CD4-positive, CD25-positive, alpha-beta regulatory T cell (primary cell): Measurements from ENCODE around the gene GRM5. TPM values are rescaled to one million over a fixed set of nuclear protein-coding genes. Genes with fewer than 3 reads are reported as not detected.
A peak's percentile ranks its signal among the peaks of the same experiment; 100 is the strongest.

ENCODE experiments used
- ATAC-seq, 2 donors: fragments of 150-1000 bp; cut with Tn5 transposase; one replicate each; pipeline ENCODE4 v1.10.0; 2021; ENCODE audit warnings: low read depth in 2 of 2, moderate number of reproducible peaks in 2 of 2, moderate library complexity in 1 of 2
- DNase-seq, 3 donors: peaks; one replicate each; pipeline versions ENCODE4 v3.0.0 to v3.0.0-alpha.2; 2012 to 2022; ENCODE audit warnings: mixed read lengths in 1 of 3
- H3K27ac ChIP-seq: one replicate; pipeline ENCODE4 v1.7.0; 2013; ENCODE audit warnings: mild to moderate bottlenecking, low read length; ENCODE audit not compliant: insufficient read depth, poor library complexity, severe bottlenecking
- H3K27me3 ChIP-seq: one replicate; pipeline ENCODE4 v1.7.0; 2013; ENCODE audit warnings: low read length; ENCODE audit not compliant: control insufficient read depth, insufficient read depth
- H3K36me3 ChIP-seq: one replicate; pipeline ENCODE4 v1.7.0; 2013; ENCODE audit warnings: mild to moderate bottlenecking, low read length, moderate library complexity; ENCODE audit not compliant: control insufficient read depth, insufficient read depth
- H3K4me1 ChIP-seq: 2 replicates; pipeline ENCODE4 v1.7.0; 2013; ENCODE audit warnings: mild to moderate bottlenecking, low read length; ENCODE audit not compliant: insufficient read depth, control insufficient read depth, poor library complexity, severe bottlenecking
- H3K4me3 ChIP-seq: one replicate; pipeline ENCODE4 v1.7.0; 2013; ENCODE audit warnings: low read depth, mild to moderate bottlenecking, low read length, moderate library complexity
- H3K9me3 ChIP-seq, 2 experiments: 1 replicate in 1 of 2; 2 replicates in 1 of 2; pipeline ENCODE4 v1.7.0; 2013; ENCODE audit warnings: low read length in 2 of 2, mild to moderate bottlenecking in 1 of 2, moderate library complexity in 1 of 2; ENCODE audit not compliant: control insufficient read depth in 2 of 2
- H3K27ac Mint-ChIP-seq, 3 donors: one replicate each; pipeline ENCODE4 v1.8.0; 2020 to 2022; ENCODE audit warnings: mild to moderate bottlenecking in 3 of 3, mixed read lengths in 3 of 3, moderate library complexity in 2 of 3
- H3K27me3 Mint-ChIP-seq: one replicate; pipeline ENCODE4 v1.8.0; 2022; ENCODE audit warnings: mild to moderate bottlenecking, mixed read lengths
- H3K36me3 Mint-ChIP-seq: one replicate; pipeline ENCODE4 v1.8.0; 2020; ENCODE audit warnings: mixed read lengths
- H3K4me1 Mint-ChIP-seq, 4 donors: one replicate each; pipeline ENCODE4 v1.8.0; 2020 to 2022; ENCODE audit warnings: mixed read lengths in 4 of 4, mild to moderate bottlenecking in 1 of 4
- H3K4me3 Mint-ChIP-seq, 4 donors: one replicate each; pipeline ENCODE4 v1.8.0; 2020 to 2022; ENCODE audit warnings: mild to moderate bottlenecking in 4 of 4, mixed read lengths in 4 of 4, moderate library complexity in 3 of 4
- H3K9me3 Mint-ChIP-seq, 7 donors: one replicate each; pipeline ENCODE4 v1.8.0; 2020 to 2022; ENCODE audit warnings: mixed read lengths in 7 of 7, mild to moderate bottlenecking in 3 of 7, moderate library complexity in 2 of 7
- polyA plus RNA-seq, 4 donors: library from polyadenylated mRNA; unstranded; fragments of 300-500 nt; fragmentation: Illumina TruSeq; gene quantifications; one replicate each; pipeline ENCODE4 v1.2.3, GENCODE V29; 2021
- total RNA-seq: library from RNA; stranded (reverse); gene quantifications from one replicate; pipeline ENCODE4 v1.2.3, GENCODE V29; 2022

GRM5 gene
- total and polyA plus RNA-seq, 5 donors from 2014 or later = not detected

DNA sequence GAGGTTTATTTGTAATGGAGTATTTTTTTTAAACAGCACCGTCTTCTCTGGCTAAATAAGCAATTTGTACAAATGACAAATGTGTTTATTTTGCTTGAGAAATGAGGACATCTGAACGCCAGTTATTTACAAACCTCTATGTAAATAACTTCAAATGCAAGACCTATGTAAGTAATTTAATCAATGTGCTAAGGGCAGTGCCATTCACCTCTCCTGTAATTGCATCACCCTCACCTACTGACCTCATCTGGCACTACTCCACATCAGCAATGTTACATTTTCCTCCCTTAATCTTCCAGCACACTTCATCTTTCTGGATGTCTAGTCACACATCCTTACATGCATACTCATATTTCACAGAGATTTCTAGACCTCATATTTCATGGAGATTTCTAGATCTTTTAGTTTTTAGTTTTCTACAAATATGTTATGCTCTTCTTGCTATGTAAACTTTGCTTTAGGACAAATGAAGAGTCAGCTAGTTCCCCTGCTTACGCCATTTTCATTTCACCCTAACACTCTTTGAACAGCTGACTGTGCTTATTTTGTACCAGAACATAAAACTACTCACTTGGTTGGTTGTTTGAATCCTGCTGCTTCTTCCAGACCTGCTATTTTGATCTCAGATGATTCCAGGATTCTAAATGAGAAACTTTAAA, 238.6 kb downstream of the GRM5 start:
- Mint-ChIP-seq H3K9me3 (peaks cover 0 to 8% (median 0%) of the 10 kb centered on the region in 7 donors), H3K27ac (no peak overlapping the region), H3K36me3 (no peaks in the 10 kb centered on the region), H3K27me3 (no peaks in the 10 kb centered on the region), H3K4me3 (no peak overlapping the region), H3K4me1 (no peaks in the 10 kb centered on the region)
- H3K9me3 ChIP-seq = no peaks in the 10 kb centered on the region
- no peaks in the 10 kb centered on the region for H3K36me3 ChIP-seq
- ATAC-seq = no peak
- H3K4me1 ChIP-seq = no peaks in the 10 kb centered on the region
- H3K27me3 ChIP-seq = no peaks in the 10 kb centered on the region
- DNase-seq = no peak
- H3K4me3 ChIP-seq = no peak overlapping the region
- H3K27ac ChIP-seq = no peak overlapping the region

GRCh38 chr11:88819616-88820015, 246.2 kb downstream of the GRM5 start:
- Mint-ChIP-seq H3K4me1 (no peaks in the 10 kb centered on the region), H3K27ac (no peak overlapping the region), H3K4me3 (no peak overlapping the region), H3K36me3 (no peaks in the 10 kb centered on the region), H3K9me3 (peaks cover 0 to 7% (median 2%) of the 10 kb centered on the region in 7 donors), H3K27me3 (no peaks in the 10 kb centered on the region)
- Histone ChIP-seq H3K36me3 (no peaks in the 10 kb centered on the region), H3K4me3 (no peak overlapping the region), H3K9me3 (no peaks in the 10 kb centered on the region), H3K27ac (no peak overlapping the region), H3K4me1 (no peaks in the 10 kb centered on the region), H3K27me3 (no peaks in the 10 kb centered on the region)
- ATAC-seq (no peak), DNase-seq (no peak)

GRCh38 chr11:88818978-88819377, 246.8 kb downstream of the GRM5 start:
- Mint-ChIP-seq H3K4me1 (no peaks in the 10 kb centered on the region), H3K27me3 (no peaks in the 10 kb centered on the region), H3K36me3 (no peaks in the 10 kb centered on the region), H3K4me3 (no peak overlapping the region), H3K27ac (no peak overlapping the region), H3K9me3 (peaks cover 0 to 6% (median 2%) of the 10 kb centered on the region in 7 donors)
- Histone ChIP-seq H3K27me3 (no peaks in the 10 kb centered on the region), H3K36me3 (no peaks in the 10 kb centered on the region), H3K27ac (no peak overlapping the region), H3K4me1 (no peaks in the 10 kb centered on the region), H3K9me3 (no peaks in the 10 kb centered on the region), H3K4me3 (no peak overlapping the region)
- DNase-seq (no peak), ATAC-seq (no peak)

DNA sequence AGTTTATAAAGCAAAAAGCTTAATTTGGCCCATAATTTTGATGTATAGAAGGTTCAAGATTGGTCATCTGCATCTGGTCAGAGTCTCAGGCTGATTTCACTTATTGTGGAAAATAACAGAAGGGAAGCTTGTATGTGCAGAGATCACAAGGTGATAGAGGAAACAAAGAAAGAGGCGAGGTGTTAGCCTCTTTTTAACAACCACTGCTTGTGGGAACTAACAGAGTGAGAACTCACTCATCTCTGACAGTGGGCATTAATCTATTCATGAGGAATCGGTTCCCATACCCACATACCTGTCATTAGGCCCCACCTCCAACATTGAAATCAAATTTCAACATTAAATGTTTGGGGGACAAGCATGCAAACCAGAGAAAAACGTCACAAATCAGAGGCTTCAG, 250.3 kb downstream of the GRM5 start:
- DNase-seq (no peak), ATAC-seq (no peak)
- no peaks in the 10 kb centered on the region for H3K9me3 ChIP-seq
- Mint-ChIP-seq H3K27ac (no peak overlapping the region), H3K4me1 (peaks cover 0 to 4% (median 0%) of the 10 kb centered on the region in 4 donors), H3K9me3 (peaks cover 0 to 2% (median 0%) of the 10 kb centered on the region in 7 donors), H3K4me3 (no peak overlapping the region), H3K27me3 (no peaks in the 10 kb centered on the region), H3K36me3 (no peaks in the 10 kb centered on the region)
- no peaks in the 10 kb centered on the region for H3K4me1 ChIP-seq
- no peak overlapping the region for H3K4me3 ChIP-seq
- H3K27me3 ChIP-seq = no peaks in the 10 kb centered on the region
- H3K27ac ChIP-seq = no peak overlapping the region
- H3K36me3 ChIP-seq = no peaks in the 10 kb centered on the region

DNA sequence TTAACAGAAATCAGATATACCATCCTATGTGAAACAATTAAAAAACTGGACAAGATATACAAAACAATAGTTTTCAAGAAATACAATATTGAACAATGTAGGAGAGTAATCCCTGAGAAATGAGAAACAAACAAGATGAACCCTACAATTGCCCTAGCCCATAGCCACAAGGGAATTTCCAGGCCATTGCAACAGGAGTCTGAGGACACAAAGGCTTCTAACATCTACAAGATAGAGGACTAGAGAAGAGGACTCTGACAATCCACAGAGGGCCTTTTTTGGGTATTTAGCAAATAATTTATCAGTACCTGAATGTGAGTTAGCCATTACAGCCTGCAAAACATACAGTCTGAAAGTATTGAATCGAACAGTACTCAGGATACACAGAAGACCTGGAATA, 251.7 kb downstream of the GRM5 start:
- DNase-seq = no peak
- Mint-ChIP-seq H3K9me3 (peaks cover 0 to 2% (median 0%) of the 10 kb centered on the region in 7 donors), H3K36me3 (no peaks in the 10 kb centered on the region), H3K4me1 (peaks cover 0 to 4% (median 0%) of the 10 kb centered on the region in 4 donors), H3K27ac (no peak overlapping the region), H3K27me3 (no peaks in the 10 kb centered on the region), H3K4me3 (no peak overlapping the region)
- H3K27me3 ChIP-seq = no peaks in the 10 kb centered on the region
- no peaks in the 10 kb centered on the region for H3K36me3 ChIP-seq
- no peak overlapping the region for H3K27ac ChIP-seq
- no peaks in the 10 kb centered on the region for H3K9me3 ChIP-seq
- no peak overlapping the region for H3K4me3 ChIP-seq
- ATAC-seq = no peak
- no peaks in the 10 kb centered on the region for H3K4me1 ChIP-seq

DNA sequence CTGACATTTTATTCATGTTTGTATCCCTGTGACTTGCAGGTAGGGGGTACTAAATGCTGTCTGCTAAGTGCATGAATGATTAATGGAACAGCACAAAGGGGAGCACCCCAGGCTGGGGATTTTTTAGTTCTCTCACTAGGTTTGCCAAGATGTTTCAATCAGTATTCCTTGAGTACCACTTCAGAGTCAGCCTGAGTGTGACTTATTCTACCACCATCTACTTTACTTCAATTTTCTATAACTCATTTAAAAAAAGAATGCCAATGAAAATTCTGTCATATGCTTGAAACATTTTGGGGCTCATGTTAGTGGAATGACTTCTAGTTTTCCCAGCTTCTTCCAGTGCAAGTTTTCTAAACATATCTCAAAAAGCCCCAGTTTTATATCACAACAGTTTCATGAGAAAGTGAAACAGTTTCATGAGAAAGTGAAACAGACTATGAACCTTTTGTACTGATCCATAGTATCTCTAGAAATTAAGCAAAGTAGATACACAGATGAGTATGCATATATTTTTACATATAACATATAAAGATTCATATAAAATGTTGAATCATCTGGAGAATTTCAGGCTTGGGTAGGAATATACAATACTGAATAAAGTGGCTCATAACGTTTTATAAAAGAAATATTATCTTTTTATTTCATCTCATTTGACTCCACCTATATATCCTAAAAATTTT, 252.4 kb downstream of the GRM5 start:
- Histone ChIP-seq H3K4me3 (no peak overlapping the region), H3K27me3 (no peaks in the 10 kb centered on the region), H3K9me3 (no peaks in the 10 kb centered on the region), H3K27ac (no peak overlapping the region), H3K4me1 (no peaks in the 10 kb centered on the region), H3K36me3 (no peaks in the 10 kb centered on the region)
- H3K27ac Mint-ChIP-seq = no peak overlapping the region
- H3K9me3 Mint-ChIP-seq = peaks cover 0 to 2% (median 0%) of the 10 kb centered on the region in 7 donors
- ATAC-seq (no peak), DNase-seq (peak in 1 of 3 donors; percentile 4)
- no peaks in the 10 kb centered on the region for H3K27me3 Mint-ChIP-seq
- H3K36me3 Mint-ChIP-seq = no peaks in the 10 kb centered on the region
- peaks cover 0 to 4% (median 0%) of the 10 kb centered on the region in 4 donors for H3K4me1 Mint-ChIP-seq
- no peak overlapping the region for H3K4me3 Mint-ChIP-seq

DNA sequence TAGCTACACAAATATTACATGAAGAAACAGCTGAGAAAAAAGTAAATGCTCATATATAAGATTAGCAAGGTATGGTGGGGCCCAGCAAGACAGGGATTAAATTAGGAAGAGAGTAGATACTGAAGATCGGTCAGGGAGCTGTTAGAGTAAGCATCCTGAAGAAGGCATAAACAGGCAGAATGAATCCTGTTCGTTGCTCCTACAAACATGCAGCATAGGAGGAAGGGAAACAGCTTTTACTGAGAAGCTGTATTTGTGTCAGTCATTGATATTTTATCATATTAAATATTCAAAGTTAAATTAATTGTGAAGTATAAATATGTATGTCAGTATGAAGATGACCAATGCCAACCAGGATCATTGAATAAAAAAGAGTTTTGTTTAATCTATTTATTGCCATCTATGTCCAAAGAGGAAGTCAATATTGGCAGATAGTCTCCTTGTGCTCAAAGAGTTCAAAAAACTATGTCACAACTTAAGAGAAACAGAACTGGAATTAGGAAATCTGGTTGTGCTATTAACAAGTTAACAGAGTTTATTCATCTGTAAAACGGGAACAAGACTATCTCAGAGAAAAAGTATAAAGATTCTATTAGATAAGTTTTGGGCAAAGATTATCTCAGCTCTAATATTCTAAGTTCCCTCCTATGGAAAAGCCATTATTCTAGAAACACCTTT, 255.2 kb downstream of the GRM5 start:
- Mint-ChIP-seq H3K4me1 (peaks cover 0 to 4% (median 0%) of the 10 kb centered on the region in 4 donors), H3K27ac (no peak overlapping the region), H3K4me3 (no peak overlapping the region), H3K27me3 (no peaks in the 10 kb centered on the region), H3K36me3 (no peaks in the 10 kb centered on the region), H3K9me3 (peaks cover 0 to 2% (median 0%) of the 10 kb centered on the region in 7 donors)
- no peaks in the 10 kb centered on the region for H3K4me1 ChIP-seq
- H3K36me3 ChIP-seq = no peaks in the 10 kb centered on the region
- no peak overlapping the region for H3K27ac ChIP-seq
- DNase-seq = no peak
- no peak for ATAC-seq
- H3K4me3 ChIP-seq = no peak overlapping the region
- no peaks in the 10 kb centered on the region for H3K27me3 ChIP-seq
- no peaks in the 10 kb centered on the region for H3K9me3 ChIP-seq
